ENCODE measurements around the gene CCDC88A.

GRCh38 chr2:55431982-55432627 lies 12.4 kb upstream of the CCDC88A start:
- TF ChIP-seq CTCF (conservative IDR thresholded peaks at IDR 0.05 in 1 of 2, IDR thresholded peaks at IDR 0.05 in 1 of 2; ENCODE audit: extremely low read depth in 1 of 2, insufficient read depth in 1 of 2, low read depth in 1 of 2, low read length in 2 of 2) (peak; percentile 73 to 79), EZH2 (IDR thresholded peaks at IDR 0.05; ENCODE audit: borderline replicate concordance, low read length) (no peak)
